OCI-LY3 (cell line): ENCODE data around the gene SHROOM3.

Experiments used
- H2AFZ ChIP-seq: fragments of 200-600, 300-600 bp; shearing (Covaris generic); 2 replicates; pipeline ENCODE4 v1.6.0; 2014; ENCODE audit warnings: antibody characterized with exemption, low read depth, low read length
- H3K27ac ChIP-seq: fragments of 200-600, 300-600 bp; sonication (generic); 2 replicates; pipeline ENCODE4 v1.5.1; 2014; ENCODE audit warnings: mild to moderate bottlenecking, low read length, moderate library complexity, mixed read lengths
- H3K27me3 ChIP-seq: fragments of 200-600, 300-600 bp; sonication (generic); 2 replicates; pipeline ENCODE4 v1.6.1; 2014; ENCODE audit warnings: low read depth, low read length, mixed read lengths
- H3K36me3 ChIP-seq: fragments of 200-600, 300-600 bp; sonication (generic); replicated peaks from 2 replicates; pipeline ENCODE3; 2014; ENCODE audit warnings: low read depth, low read length, mixed read lengths
- H3K4me1 ChIP-seq: fragments of 300-600, 200-600 bp; sonication (generic); 2 replicates; pipeline ENCODE4 v1.6.1; 2014; ENCODE audit warnings: low read length, mixed read lengths
- H3K4me2 ChIP-seq: fragments of 200-600, 300-600 bp; sonication (generic); 2 replicates; pipeline ENCODE4 v1.6.1; 2014; ENCODE audit warnings: low read length, mixed read lengths
- H3K4me3 ChIP-seq: fragments of 300-600, 200-600 bp; sonication (generic); 2 replicates; pipeline ENCODE4 v1.5.1; 2014; ENCODE audit warnings: antibody characterized with exemption, mild to moderate bottlenecking, low read length, moderate library complexity
- H3K79me2 ChIP-seq: fragments of 300-600, 200-600 bp; shearing (Covaris generic); 2 replicates; pipeline ENCODE4 v1.6.1; 2014; ENCODE audit warnings: mild to moderate bottlenecking, low read length, mixed read lengths
- H3K9ac ChIP-seq: fragments of 300-600, 200-600 bp; shearing (Covaris generic); 2 replicates; pipeline ENCODE4 v1.6.0; 2014; ENCODE audit warnings: mild to moderate bottlenecking, low read length, moderate library complexity
- H3K9me3 ChIP-seq: fragments of 200-600, 300-600 bp; shearing (Covaris generic); 2 replicates; pipeline ENCODE4 v1.6.1; 2014; ENCODE audit warnings: low read length, mixed read lengths; ENCODE audit not compliant: insufficient read depth
- H4K20me1 ChIP-seq: fragments of 200-600, 300-600 bp; sonication (generic); 2 replicates; pipeline ENCODE4 v1.6.1; 2016; ENCODE audit warnings: low read length, mixed read lengths; ENCODE audit not compliant: insufficient read depth
- EZH2phosphoT487 ChIP-seq: fragments of 200-600 bp; shearing (Covaris generic); IDR thresholded peaks from 2 replicates; pipeline ENCODE4 v1.6.1; 2018; ENCODE audit warnings: antibody characterized with exemption, mixed run types, low read depth
- TF ChIP-seq, protein P1 (sequence below): fragments of 200-600, 300-600 bp; sonication (generic); IDR thresholded peaks from 2 replicates; pipeline ENCODE4 v1.5.1; 2014; ENCODE audit warnings: antibody characterized with exemption, low read length, low read depth

The SHROOM3 gene

DNA sequence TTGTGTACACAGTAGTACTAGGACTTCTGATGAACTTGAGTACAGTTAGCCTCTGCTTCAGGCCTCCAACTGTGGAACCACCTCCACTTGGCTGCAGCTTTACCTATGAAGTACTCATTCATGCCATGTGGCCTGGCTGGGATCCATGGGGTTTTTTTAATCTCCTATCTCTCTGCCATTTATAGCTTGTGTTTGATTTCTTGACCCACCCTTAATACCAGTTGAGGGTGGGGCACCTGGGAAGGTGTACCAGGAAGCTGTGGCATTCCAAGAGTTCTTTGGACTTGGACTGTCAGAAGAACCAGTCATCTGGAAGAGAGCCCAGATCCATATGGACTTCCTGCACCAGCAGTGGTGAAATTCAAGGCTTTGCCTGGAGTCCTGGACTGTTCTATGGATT, 230.1 kb downstream of the SHROOM3 start:
- Histone ChIP-seq H3K4me3 (no peak overlapping the region), H4K20me1 (no peaks in the 10 kb centered on the region), H3K9ac (no peak overlapping the region), H3K4me2 (no peak overlapping the region), H3K27ac (no peak overlapping the region), H3K79me2 (no peaks in the 10 kb centered on the region), H3K9me3 (no peaks in the 10 kb centered on the region), H3K27me3 (no peaks in the 10 kb centered on the region), H3K36me3 (no peaks in the 10 kb centered on the region), H3K4me1 (no peaks in the 10 kb centered on the region), H2AFZ (no peak overlapping the region)
- TF ChIP-seq, protein P1, sequence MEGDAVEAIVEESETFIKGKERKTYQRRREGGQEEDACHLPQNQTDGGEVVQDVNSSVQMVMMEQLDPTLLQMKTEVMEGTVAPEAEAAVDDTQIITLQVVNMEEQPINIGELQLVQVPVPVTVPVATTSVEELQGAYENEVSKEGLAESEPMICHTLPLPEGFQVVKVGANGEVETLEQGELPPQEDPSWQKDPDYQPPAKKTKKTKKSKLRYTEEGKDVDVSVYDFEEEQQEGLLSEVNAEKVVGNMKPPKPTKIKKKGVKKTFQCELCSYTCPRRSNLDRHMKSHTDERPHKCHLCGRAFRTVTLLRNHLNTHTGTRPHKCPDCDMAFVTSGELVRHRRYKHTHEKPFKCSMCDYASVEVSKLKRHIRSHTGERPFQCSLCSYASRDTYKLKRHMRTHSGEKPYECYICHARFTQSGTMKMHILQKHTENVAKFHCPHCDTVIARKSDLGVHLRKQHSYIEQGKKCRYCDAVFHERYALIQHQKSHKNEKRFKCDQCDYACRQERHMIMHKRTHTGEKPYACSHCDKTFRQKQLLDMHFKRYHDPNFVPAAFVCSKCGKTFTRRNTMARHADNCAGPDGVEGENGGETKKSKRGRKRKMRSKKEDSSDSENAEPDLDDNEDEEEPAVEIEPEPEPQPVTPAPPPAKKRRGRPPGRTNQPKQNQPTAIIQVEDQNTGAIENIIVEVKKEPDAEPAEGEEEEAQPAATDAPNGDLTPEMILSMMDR = no peak
- no peak for TF ChIP-seq EZH2phosphoT487

DNA sequence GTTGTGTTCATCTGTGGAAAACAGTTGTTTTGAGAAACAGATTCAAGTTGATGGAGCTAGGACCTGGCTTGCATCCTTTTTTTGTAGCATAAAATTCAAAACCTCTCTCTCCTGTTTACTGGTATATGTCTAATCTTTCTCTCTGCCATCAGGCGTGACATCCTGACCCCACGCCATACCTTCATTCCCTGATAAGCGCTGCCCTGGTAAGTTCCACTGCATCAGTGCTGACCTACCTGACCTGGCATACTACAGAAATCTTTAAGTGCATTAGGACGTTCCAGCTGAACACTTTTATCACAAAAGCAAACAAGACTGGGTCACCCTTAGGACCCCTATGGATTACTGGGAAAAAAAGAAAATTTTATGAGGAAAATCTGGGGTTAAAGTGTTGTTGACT, 230.7 kb downstream of the SHROOM3 start:
- Histone ChIP-seq H3K9ac (no peak overlapping the region), H3K79me2 (no peaks in the 10 kb centered on the region), H4K20me1 (no peaks in the 10 kb centered on the region), H3K36me3 (no peaks in the 10 kb centered on the region), H3K4me2 (no peak overlapping the region), H3K9me3 (no peaks in the 10 kb centered on the region), H3K27ac (no peak overlapping the region), H3K27me3 (no peaks in the 10 kb centered on the region), H2AFZ (no peak overlapping the region), H3K4me3 (no peak overlapping the region), H3K4me1 (no peaks in the 10 kb centered on the region)
- TF ChIP-seq, protein P1 = no peak
- no peak for TF ChIP-seq EZH2phosphoT487

DNA sequence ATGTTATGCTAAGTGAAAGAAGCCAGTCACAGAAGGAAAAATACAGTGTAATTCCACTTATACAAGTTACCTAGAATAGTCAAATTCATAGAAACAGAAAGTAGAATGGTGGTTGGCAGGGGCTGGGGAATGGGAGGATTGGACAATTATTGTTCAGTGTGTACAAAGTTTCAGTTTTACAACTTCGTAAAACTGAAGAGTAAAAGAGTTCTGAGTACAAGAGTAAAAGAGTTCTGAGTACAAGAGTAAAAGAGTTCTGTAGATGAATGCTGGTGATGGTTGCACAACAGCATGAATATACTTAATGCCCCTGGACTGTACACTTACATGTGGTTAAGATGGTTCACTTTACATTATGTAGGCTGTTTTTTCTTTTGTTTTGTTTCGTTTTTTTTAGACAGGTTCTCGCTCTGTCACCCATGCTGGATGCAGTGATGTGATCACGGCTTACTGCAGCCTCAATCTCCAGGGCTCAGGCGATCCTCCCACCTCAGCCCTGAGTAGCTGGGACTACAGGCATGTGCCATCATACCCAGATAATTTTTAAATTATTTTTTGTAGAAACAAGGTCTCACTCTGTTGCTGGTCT, 232.0 kb downstream of the SHROOM3 start:
- Histone ChIP-seq H3K4me2 (no peak overlapping the region), H3K4me3 (no peak overlapping the region)
- TF ChIP-seq, protein P1 = no peak
- TF ChIP-seq EZH2phosphoT487 = no peak

DNA sequence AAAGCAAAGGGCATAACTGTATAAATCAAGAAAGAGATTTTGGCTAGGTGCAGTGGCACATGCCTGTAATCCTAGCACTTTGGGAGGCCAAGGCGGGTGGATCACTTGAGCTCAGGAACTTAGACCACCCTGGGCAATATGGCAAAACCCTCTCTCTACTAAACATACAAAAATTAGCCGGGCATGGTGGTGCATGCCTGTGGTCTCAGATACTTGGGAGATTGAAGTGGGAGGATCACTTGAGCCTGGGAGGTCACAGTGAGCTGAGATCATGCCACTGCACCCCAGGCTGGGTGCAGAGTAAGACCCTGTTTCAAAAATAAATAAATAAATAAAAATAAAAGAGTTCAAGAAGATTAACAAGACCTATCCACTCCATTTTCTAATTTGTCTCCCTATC, 235.6 kb downstream of the SHROOM3 start:
- H2AFZ ChIP-seq = no peak overlapping the region
- H3K36me3 ChIP-seq = no peaks in the 10 kb centered on the region
- no peaks in the 10 kb centered on the region for H3K27me3 ChIP-seq
- H3K9ac ChIP-seq = no peak overlapping the region
- no peaks in the 10 kb centered on the region for H3K79me2 ChIP-seq
- no peaks in the 10 kb centered on the region for H4K20me1 ChIP-seq
- TF ChIP-seq EZH2phosphoT487 = no peak
- TF ChIP-seq, protein P1 = no peak
- H3K4me3 ChIP-seq = no peak overlapping the region
- H3K4me2 ChIP-seq = no peak overlapping the region
- H3K9me3 ChIP-seq = no peaks in the 10 kb centered on the region
- no peaks in the 10 kb centered on the region for H3K4me1 ChIP-seq
- no peak overlapping the region for H3K27ac ChIP-seq

More for the DNA sequence above, 232.0 kb downstream of the SHROOM3 start:
- Histone ChIP-seq H3K27me3 (no peaks in the 10 kb centered on the region), H4K20me1 (no peaks in the 10 kb centered on the region), H3K9me3 (no peaks in the 10 kb centered on the region), H3K4me1 (no peaks in the 10 kb centered on the region), H3K9ac (no peak overlapping the region), H3K79me2 (no peaks in the 10 kb centered on the region), H2AFZ (no peak overlapping the region), H3K27ac (no peak overlapping the region), H3K36me3 (no peaks in the 10 kb centered on the region)
